Body of pancreas (tissue), 4 donors: Measurements from ENCODE around the gene PNRC2. TPM values are rescaled to one million over a fixed set of nuclear protein-coding genes. Genes with fewer than 3 reads are reported as not detected.
A peak's percentile ranks its signal among the peaks of the same experiment; 100 is the strongest.

Experiments
- ATAC-seq: fragments of 150-250 bp; one replicate; pipeline ENCODE4 v1.9.1; 2016
- DNase-seq, 4 donors: peaks; one replicate each; pipeline ENCODE4 v3.0.0-alpha.2; 2019
- H3K27ac ChIP-seq, 4 donors: fragments of 200-600 bp; sonication (generic); 1 replicate in 3 of 4; 2 replicates in 1 of 4; pipeline versions ENCODE4 v1.5.1 to v1.6.1; 2016 to 2019; ENCODE audit warnings: mild to moderate bottlenecking in 1 of 4, mixed read lengths in 1 of 4, moderate library complexity in 1 of 4
- H3K27me3 ChIP-seq, 2 donors: fragments of 200-600 bp; sonication (generic); one replicate each; pipeline ENCODE4 v1.6.0; 2016; ENCODE audit warnings: mild to moderate bottlenecking in 1 of 2
- H3K36me3 ChIP-seq, 2 donors: fragments of 200-600 bp; sonication (generic); replicated peaks in 1 of 2; 2 replicates each; pipeline ENCODE4 v1.5.1; 2016; ENCODE audit warnings: low read depth in 2 of 2; ENCODE audit not compliant: insufficient read depth in 1 of 2
- H3K4me1 ChIP-seq: fragments of 200-600 bp; sonication (generic); one replicate; pipeline ENCODE4 v1.6.0; 2016
- H3K4me3 ChIP-seq, 2 donors: fragments of 200-600 bp; sonication (generic); 1 replicate in 1 of 2; 2 replicates in 1 of 2; pipeline ENCODE4 v1.5.1; 2016 to 2019
- H3K9me3 ChIP-seq, 3 donors: fragments of 200-600 bp; sonication (generic); 1 replicate in 2 of 3; 2 replicates in 1 of 3; pipeline ENCODE4 v1.5.1; 2016
- CTCF ChIP-seq, 7 experiments: fragments of 450-650 bp in 4 of 7; fragments of 200-600 bp in 3 of 7; sonication (generic) in 3 of 7; IDR thresholded peaks; one replicate each; pipeline ENCODE4 v1.5.1; 2016 to 2019; ENCODE audit warnings: antibody characterized with exemption in 7 of 7
- POLR2A ChIP-seq, 3 donors: fragments of 450-650 bp; IDR thresholded peaks; one replicate each; pipeline ENCODE4 v1.6.1; 2016; ENCODE audit warnings: antibody characterized with exemption in 3 of 3, mild to moderate bottlenecking in 2 of 3
- WGBS, 2 donors: methylation state at CpG; one replicate each; pipeline ENCODE4 v1.1.5; 2017; 5-methylcytosine and 5-hydroxymethylcytosine counted together
- intact Hi-C: fragments of 100-400 bp; cut with DNase I; formaldehyde crosslinking; loops from one replicate; pipeline ENCODE4 v1.15.1; 2023
- total RNA-seq, 2 donors: library from RNA; depleted of rRNA; stranded (reverse); fragments of >200 nt; gene quantifications; one replicate each; pipeline ENCODE4 v1.1.0, GENCODE V29; 2016

The PNRC2 gene
- total RNA-seq, 2 donors from 2014 or later = 54.4 to 64.6 TPM

GRCh38 chr1:23996700-23997229 lies 37.1 kb downstream of the PNRC2 start:
- 26 to 34% methylated on average over 10 of the region's 10 CpGs for WGBS, 2 donors

GRCh38 chr1:23997812-23998211 lies 38.2 kb downstream of the PNRC2 start:
- 17 to 31% methylated on average over 1 of the region's 1 CpG for WGBS, 2 donors
- H3K9me3 ChIP-seq = no peaks in the 10 kb centered on the region
- H3K27ac ChIP-seq = peak overlapping the region in 2 of 4 donors; percentile 25 to 32
- ATAC-seq (no peak), DNase-seq (no peak)
- H3K4me3 ChIP-seq = no peak overlapping the region
- no peak for TF ChIP-seq CTCF (IDR thresholded peaks at IDR 0.05)
- TF ChIP-seq POLR2A (IDR thresholded peaks at IDR 0.05) = no peak
- intact Hi-C loops = no loop called here
- H3K4me1 ChIP-seq = peaks cover 21% of the 10 kb centered on the region
- no peaks in the 10 kb centered on the region for H3K36me3 ChIP-seq
- H3K27me3 ChIP-seq = no peaks in the 10 kb centered on the region

More at GRCh38 chr1:23996700-23997229, 37.1 kb downstream of the PNRC2 start:
- no peaks in the 10 kb centered on the region for H3K36me3 ChIP-seq
- DNase-seq (peak; percentile 65 to 73 (median 70)), ATAC-seq (peak; percentile 94)
- intact Hi-C loops = no loop called here
- H3K27me3 ChIP-seq = no peaks in the 10 kb centered on the region
- no peak overlapping the region for H3K4me3 ChIP-seq
- H3K4me1 ChIP-seq = peaks cover 21% of the 10 kb centered on the region
- no peaks in the 10 kb centered on the region for H3K9me3 ChIP-seq
- peak overlapping the region in 3 of 4 donors; percentile 28 to 62 (median 46) for H3K27ac ChIP-seq
- TF ChIP-seq CTCF (IDR thresholded peaks at IDR 0.05) (no peak), POLR2A (IDR thresholded peaks at IDR 0.05) (no peak)

- H3K36me3 ChIP-seq = no peaks in the 10 kb centered on the region
- no peak for TF ChIP-seq CTCF (IDR thresholded peaks at IDR 0.05)
- TF ChIP-seq POLR2A (IDR thresholded peaks at IDR 0.05) = no peak
- ATAC-seq = no peak
- intact Hi-C loops = no loop called here
- H3K4me3 ChIP-seq = no peak overlapping the region
- H3K4me1 ChIP-seq = peaks cover 28% of the 10 kb centered on the region
- H3K27ac ChIP-seq = no peak overlapping the region
- H3K9me3 ChIP-seq = no peaks in the 10 kb centered on the region
- 21 to 35% methylated on average over 3 of the region's 3 CpGs for WGBS, 2 donors
- H3K27me3 ChIP-seq = no peaks in the 10 kb centered on the region
- DNase-seq = no peak
These were observed 39.6 kb downstream of the PNRC2 start for GRCh38 chr1:23999156-23999671.

- WGBS, 2 donors = 72 to 79% methylated on average over 2 of the region's 2 CpGs
- intact Hi-C loops = no loop called here
- DNase-seq = no peak
- H3K27me3 ChIP-seq = no peaks in the 10 kb centered on the region
- H3K4me3 ChIP-seq = no peak overlapping the region
- H3K36me3 ChIP-seq = no peaks in the 10 kb centered on the region
- H3K9me3 ChIP-seq = no peaks in the 10 kb centered on the region
- H3K4me1 ChIP-seq = peaks cover 11% of the 10 kb centered on the region
- ATAC-seq = no peak
- H3K27ac ChIP-seq = no peak overlapping the region
- no peak for TF ChIP-seq POLR2A (IDR thresholded peaks at IDR 0.05)
- TF ChIP-seq CTCF (IDR thresholded peaks at IDR 0.05) = no peak
These were observed 43.1 kb downstream of the PNRC2 start for GRCh38 chr1:24002695-24003094.
